Activated T-cell treated with anti-CD3 and anti-CD28 coated beads for 4 hours (primary cell): ENCODE data around the gene ATF6.

Source experiments
- DNase-seq: peaks from one replicate; pipeline ENCODE4 v3.0.0-alpha.2; 2020

Gene ATF6

DNA sequence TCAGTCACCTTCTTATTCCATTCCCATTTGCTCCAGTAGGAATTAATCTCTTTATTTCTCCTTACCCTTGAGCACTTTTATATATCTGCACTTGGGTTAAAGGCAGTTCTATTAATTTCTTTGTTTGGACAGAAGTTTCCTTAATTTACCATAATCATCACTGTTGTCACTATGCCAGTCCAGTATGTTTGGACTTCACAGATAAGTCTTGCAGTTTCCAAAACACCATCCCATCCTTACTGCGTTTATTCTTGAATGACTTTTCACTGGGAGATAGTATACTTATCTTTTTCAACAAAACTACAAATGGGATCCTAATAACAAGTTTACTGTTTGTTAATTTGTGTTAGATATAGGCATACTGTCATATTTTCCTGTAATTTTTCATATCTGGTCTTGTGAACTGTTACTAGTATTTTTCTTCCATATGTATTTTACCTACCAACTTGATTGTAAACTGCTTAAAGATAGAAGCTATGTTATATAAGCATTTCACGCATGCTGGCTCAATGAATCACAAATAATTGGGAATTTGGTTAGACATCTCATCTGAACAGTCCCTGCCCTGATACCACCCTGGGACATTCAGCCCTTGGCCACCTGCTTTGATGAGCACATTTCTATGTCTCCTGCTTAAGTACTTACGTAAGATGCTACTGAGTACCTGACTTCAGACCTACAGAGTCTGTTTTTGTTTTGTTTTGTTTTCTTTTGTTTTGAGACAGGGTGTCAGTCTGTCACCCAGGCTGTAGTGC is 179.4 kb downstream of the ATF6 start:
- DNase-seq, result no peak

GRCh38 chr1:161946071-161946987 is 180.2 kb downstream of the ATF6 start:
- no peak for DNase-seq

GRCh38 chr1:161948435-161948834 is 182.3 kb downstream of the ATF6 start:
- no peak for DNase-seq

DNA sequence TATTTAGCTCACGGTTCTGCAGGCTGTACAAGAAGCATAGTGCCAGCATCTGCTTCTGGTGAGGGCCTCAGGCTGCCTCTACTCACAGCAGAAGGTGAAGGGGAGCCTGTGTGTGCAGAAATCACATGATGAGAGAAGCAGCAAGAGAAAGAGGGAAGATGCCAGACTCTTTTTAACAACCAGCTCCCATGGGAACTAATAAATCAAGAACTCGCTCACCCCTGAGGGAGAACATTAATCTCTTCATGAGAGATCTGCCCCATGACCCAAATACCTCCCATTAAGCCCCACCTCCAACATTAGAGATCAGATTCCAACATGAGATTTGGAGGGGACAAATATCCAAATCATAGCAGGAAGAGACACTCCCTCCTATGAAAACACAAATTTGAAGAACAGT is 183.4 kb downstream of the ATF6 start:
- DNase-seq, result no peak

GRCh38 chr1:161950377-161950776 is 184.3 kb downstream of the ATF6 start:
- DNase-seq, result no peak

DNA sequence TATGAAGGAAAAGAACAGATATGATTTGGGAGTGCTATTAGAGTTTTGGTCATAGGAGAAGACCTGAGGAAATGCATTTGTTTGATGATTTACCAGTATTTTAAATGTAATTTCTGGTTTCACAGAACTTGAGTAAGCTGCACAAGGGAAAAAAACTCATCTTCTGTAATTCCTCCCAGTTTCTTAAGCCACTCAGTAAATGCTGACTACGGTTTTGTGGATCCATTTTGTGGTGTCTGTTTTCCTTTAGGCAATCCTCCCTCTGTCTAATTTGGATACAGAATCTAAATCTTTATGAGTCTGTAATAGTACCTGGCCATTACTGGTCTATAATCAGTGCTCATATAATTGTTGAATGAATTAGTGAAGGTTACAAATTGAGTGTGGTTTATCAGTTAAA is 185.5 kb downstream of the ATF6 start:
- DNase-seq, result no peak

GRCh38 chr1:161952607-161953172 is 186.6 kb downstream of the ATF6 start:
- DNase-seq, result no peak

DNA sequence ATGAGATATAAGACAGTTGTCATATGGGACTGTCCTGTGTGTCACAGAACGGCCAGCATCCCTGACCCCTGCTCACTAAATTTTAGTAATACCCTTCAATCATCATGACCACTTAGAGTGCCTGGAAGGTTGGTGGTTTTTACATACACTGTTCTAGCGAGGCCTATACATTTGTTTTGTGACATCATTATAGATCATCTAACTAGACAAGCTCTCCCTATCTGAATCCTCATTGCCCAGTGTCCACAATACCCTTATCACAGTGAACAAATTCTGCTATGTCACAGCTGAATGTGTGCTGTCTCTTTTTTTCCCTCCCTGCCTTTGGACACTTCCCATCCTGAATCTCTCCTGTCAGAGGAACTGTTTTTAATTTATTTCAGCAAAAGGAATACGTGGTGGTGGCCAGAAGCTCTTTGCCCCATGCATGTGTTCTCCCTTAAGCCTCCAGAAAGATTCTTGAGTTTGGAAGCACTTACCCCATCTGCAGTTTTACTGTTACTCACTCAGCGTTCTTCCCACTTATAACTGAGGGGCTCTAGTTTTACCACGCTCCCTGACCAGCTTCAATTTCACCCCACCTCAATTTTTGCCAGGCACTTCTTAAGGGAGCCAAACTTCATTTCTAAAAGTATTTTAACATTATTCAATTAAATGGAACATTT is 187.3 kb downstream of the ATF6 start:
- no peak for DNase-seq

- no peak for DNase-seq
Observed at GRCh38 chr1:161954050-161954449, 187.9 kb downstream of the ATF6 start.

- DNase-seq, result no peak
Observed at GRCh38 chr1:161954466-161954865, 188.3 kb downstream of the ATF6 start.

DNA sequence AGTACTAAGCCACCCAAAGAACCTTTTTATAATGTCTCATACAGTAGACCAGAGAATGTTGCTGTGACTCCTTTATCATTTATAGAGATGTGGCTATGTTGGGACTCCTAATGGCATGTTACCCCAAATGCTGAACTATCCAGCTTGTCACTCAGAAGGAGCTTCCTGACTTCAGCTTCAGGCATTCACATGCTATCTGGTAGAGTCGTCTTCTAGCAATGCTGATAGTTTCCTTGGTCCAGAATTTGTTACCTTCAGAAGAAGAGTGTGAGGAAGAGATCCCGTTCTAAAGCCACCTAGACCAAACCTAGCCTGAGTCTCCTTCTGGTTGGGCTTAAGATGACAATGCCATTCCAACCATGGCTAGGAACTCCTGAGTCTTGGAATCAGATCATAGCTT is 189.5 kb downstream of the ATF6 start:
- no peak for DNase-seq

GRCh38 chr1:161956097-161956496 is 190.0 kb downstream of the ATF6 start:
- DNase-seq, result no peak

GRCh38 chr1:161956930-161957329 is 190.8 kb downstream of the ATF6 start:
- no peak for DNase-seq

DNA sequence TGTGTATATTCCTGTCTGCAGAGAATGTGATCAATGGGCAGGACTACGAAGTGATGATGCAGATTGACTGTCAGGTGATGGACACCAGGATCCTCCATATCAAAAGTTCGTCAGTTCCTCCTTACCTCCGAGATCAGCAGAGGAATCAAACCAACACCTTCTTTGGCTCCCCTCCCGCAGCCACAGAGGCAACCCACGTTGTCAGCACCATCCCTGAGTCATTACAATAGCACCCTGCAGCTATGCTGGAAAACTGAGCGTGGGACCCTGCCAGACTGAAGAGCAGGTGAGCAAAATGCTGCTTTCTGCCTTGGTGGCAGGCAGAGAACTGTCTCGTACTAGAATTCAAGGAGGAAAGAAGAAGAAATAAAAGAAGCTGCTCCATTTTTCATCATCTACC is 192.3 kb downstream of the ATF6 start:
- no peak for DNase-seq

DNA sequence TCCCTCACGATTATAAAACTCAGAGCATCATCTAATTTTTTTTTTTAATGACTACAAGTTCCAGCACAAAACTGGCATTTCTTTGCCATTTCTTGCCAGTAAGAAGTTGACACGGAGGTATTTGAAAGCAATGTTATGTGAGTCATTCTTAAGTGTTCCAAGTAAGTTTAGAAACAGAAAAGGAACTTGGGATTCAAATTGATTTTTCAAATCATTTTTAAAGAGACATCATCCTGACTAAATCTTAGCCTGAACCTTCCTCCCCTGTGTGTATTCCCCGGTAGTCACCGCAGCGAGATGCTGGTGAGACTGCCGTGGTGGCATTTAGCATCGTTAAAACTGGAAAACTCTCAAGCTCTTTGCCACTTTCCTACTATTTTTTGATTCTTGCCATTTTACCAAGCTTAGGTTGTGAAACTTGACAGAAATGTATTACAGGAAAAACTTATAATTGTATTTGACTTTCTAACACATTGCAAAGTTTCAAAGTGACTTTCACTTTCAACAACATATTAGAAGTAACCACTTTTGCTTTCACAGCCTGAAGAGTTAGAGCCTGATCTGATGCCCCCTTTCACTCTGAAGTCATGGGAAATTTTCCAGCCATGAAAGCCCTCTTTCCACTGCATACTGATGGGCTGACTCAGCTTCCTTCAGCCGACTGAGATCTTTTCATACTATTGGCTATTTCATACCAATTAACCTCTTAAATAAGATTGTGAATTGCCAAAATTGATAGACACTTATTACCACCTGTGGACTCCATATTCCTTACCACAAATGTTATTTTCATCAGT is 196.2 kb downstream of the ATF6 start:
- DNase-seq, result peak; percentile 7

DNA sequence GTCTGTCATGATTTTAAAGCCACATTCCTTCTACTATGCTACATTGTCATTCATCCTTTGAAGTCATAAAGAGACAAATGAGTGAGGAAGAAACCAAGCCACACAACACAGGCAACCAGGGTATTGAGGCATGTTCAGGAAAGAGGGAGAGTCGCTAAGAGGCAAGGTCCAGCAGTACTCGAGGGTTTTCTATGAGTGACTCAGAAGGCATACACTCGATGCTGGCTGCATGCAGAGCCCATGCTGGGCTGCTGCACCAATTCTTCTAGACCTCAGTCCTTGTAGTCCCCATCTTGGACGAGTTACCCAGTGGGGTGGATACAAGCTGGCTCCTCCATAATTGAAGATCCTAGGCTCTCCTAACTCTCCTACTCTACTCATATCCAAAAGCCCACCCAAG is 199.9 kb downstream of the ATF6 start:
- DNase-seq, result no peak

DNA sequence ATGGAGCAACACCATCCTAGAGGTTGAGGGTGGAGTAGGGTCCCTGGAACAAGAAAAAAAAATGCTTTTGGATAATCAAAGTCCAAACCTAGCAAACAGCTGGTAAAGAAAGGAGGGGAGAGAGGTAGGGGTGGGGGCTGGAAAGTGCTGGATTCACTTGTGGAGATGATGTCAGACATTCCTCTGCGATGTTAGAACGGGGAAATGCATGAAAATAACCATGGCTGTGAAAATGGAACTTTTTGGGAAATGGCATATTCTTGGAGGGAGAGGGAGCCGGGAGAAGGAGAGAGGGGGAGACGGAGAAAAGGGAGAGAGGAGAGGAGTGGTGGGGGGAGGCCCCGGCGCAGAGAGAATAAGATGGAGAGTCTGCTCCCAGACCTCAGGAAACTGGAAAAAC is 203.9 kb downstream of the ATF6 start:
- DNase-seq, result no peak

- no peak for DNase-seq
Observed at GRCh38 chr1:161970633-161971032, 204.5 kb downstream of the ATF6 start.

DNA sequence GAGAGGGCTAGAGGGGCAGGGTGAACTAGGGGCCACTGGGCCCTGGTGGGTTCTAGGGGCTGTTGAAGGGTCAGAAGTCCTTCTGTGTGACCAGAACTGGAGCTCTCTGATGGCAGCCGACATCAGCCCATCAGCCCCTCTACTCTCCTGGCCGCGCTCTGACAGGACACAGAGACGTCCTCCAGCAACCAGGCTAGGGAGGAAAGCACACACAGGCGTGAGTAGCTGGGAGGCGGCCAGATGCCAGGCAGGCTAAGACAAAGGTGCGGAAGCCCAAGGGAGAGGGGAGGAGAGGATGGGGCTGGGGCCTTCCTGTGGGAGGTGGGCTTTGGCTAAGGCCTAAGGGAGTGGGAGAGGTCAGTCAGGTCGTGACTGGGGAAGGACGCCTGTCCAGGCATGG is 206.7 kb downstream of the ATF6 start:
- no peak for DNase-seq

- no peak for DNase-seq
Observed at GRCh38 chr1:161973924-161974845, 208.1 kb downstream of the ATF6 start.
